MM.1S (cell line): ENCODE results near the gene MAN2A2.

Experiments used
- DNase-seq: peaks from one replicate; pipeline ENCODE4 v3.0.0-alpha.2; 2015
- H2AFZ ChIP-seq: fragments of 300-600 bp; sonication (generic); 2 replicates; pipeline ENCODE4 v1.6.0; 2016; ENCODE audit warnings: antibody characterized with exemption, low read length
- H3F3A ChIP-seq: fragments of 300-600 bp; sonication (generic); 2 replicates; pipeline ENCODE4 v1.6.1; 2016; ENCODE audit warnings: mild to moderate bottlenecking, antibody characterized with exemption, low read length, moderate library complexity, mixed read lengths; ENCODE audit not compliant: insufficient read depth
- H3K27ac ChIP-seq: fragments of 300-600 bp; sonication (generic); 2 replicates; pipeline ENCODE4 v1.5.1; 2016; ENCODE audit warnings: mild to moderate bottlenecking, low read length
- H3K27me3 ChIP-seq: fragments of 300-600 bp; sonication (generic); replicated peaks from 2 replicates; pipeline ENCODE4 v1.6.0; 2016; ENCODE audit warnings: low read length; ENCODE audit not compliant: insufficient read depth
- H3K36me3 ChIP-seq: fragments of 300-600 bp; sonication (generic); replicated peaks from 2 replicates; pipeline ENCODE4 v1.6.1; 2016; ENCODE audit warnings: mild to moderate bottlenecking, low read length, mixed read lengths; ENCODE audit not compliant: insufficient read depth
- H3K4me1 ChIP-seq: fragments of 300-600 bp; sonication (generic); 2 replicates; pipeline ENCODE4 v1.6.1; 2016; ENCODE audit warnings: low read length, mixed read lengths
- H3K4me2 ChIP-seq: fragments of 300-600 bp; sonication (generic); 2 replicates; pipeline ENCODE4 v1.6.0; 2016; ENCODE audit warnings: low read depth, low read length
- H3K4me3 ChIP-seq: fragments of 300-600 bp; sonication (generic); 2 replicates; pipeline ENCODE4 v1.5.1; 2016; ENCODE audit warnings: low read length, mixed read lengths
- H3K79me2 ChIP-seq: fragments of 300-600 bp; sonication (generic); 2 replicates; pipeline ENCODE4 v1.6.1; 2016; ENCODE audit warnings: mixed run types, low read length, mixed read lengths
- H3K9ac ChIP-seq: fragments of 300-600 bp; sonication (generic); 2 replicates; pipeline ENCODE4 v1.6.1; 2016; ENCODE audit warnings: low read length, mixed read lengths
- H3K9me2 ChIP-seq: fragments of 300-600 bp; sonication (generic); replicated peaks from 2 replicates; pipeline ENCODE4 v1.6.1; 2016; ENCODE audit warnings: mild to moderate bottlenecking, low read length, mixed read lengths; ENCODE audit not compliant: insufficient read depth
- H3K9me3 ChIP-seq: fragments of 300-600 bp; sonication (generic); replicated peaks from 2 replicates; pipeline ENCODE4 v1.6.1; 2016; ENCODE audit warnings: mild to moderate bottlenecking, low read length, mixed read lengths; ENCODE audit not compliant: insufficient read depth
- H4K20me1 ChIP-seq: fragments of 300-600 bp; sonication (generic); 2 replicates; pipeline ENCODE4 v1.6.1; 2016; ENCODE audit warnings: mild to moderate bottlenecking, low read length, moderate library complexity, mixed read lengths; ENCODE audit not compliant: insufficient read depth
- EZH2 ChIP-seq: fragments of 300-600 bp; sonication (generic); optimal IDR thresholded peaks from 2 replicates; pipeline ENCODE3; 2017; ENCODE audit warnings: low read depth, mild to moderate bottlenecking, antibody characterized with exemption, low read length, mixed read lengths
- EZH2phosphoT487 ChIP-seq: fragments of 300-600 bp; sonication (generic); IDR thresholded peaks from 2 replicates; pipeline ENCODE4 v1.6.1; 2018; ENCODE audit warnings: antibody characterized with exemption, low read length
- TF ChIP-seq, protein P1 (sequence below): fragments of 300-600 bp; sonication (generic); IDR thresholded peaks from 2 replicates; pipeline ENCODE4 v1.5.1; 2016; ENCODE audit warnings: antibody characterized with exemption, low read length, mixed read lengths

The MAN2A2 gene

DNA sequence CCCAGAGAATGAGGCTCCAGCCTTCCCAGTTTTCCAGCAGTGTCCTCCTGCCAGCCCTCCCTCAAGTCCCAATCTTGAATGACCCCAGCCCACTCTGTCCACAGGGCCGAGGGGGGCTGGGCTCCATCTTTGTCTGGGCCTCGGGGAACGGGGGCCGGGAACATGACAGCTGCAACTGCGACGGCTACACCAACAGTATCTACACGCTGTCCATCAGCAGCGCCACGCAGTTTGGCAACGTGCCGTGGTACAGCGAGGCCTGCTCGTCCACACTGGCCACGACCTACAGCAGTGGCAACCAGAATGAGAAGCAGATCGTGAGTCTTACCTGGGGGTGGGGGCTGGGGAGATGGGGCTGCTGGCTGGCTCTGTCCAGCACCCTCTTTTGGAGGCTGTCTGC, 24.4 kb upstream of the MAN2A2 start:
- H3K9ac ChIP-seq: no peak overlapping the region
- H3K27ac ChIP-seq: no peak overlapping the region
- DNase-seq: no peak
- H3K4me3 ChIP-seq: no peak overlapping the region
- H2AFZ ChIP-seq: no peak overlapping the region
- H3K79me2 ChIP-seq: peaks cover 12% of the 10 kb centered on the region
- H3K36me3 ChIP-seq: no peaks in the 10 kb centered on the region
- TF ChIP-seq, protein P1, sequence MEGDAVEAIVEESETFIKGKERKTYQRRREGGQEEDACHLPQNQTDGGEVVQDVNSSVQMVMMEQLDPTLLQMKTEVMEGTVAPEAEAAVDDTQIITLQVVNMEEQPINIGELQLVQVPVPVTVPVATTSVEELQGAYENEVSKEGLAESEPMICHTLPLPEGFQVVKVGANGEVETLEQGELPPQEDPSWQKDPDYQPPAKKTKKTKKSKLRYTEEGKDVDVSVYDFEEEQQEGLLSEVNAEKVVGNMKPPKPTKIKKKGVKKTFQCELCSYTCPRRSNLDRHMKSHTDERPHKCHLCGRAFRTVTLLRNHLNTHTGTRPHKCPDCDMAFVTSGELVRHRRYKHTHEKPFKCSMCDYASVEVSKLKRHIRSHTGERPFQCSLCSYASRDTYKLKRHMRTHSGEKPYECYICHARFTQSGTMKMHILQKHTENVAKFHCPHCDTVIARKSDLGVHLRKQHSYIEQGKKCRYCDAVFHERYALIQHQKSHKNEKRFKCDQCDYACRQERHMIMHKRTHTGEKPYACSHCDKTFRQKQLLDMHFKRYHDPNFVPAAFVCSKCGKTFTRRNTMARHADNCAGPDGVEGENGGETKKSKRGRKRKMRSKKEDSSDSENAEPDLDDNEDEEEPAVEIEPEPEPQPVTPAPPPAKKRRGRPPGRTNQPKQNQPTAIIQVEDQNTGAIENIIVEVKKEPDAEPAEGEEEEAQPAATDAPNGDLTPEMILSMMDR: no peak
- no peak for TF ChIP-seq EZH2
- no peak for TF ChIP-seq EZH2phosphoT487
- no peak overlapping the region for H3K4me2 ChIP-seq
- no peaks in the 10 kb centered on the region for H3F3A ChIP-seq
- H3K9me3 ChIP-seq: no peaks in the 10 kb centered on the region
- no peaks in the 10 kb centered on the region for H4K20me1 ChIP-seq
- no peaks in the 10 kb centered on the region for H3K4me1 ChIP-seq
- H3K27me3 ChIP-seq: no peaks in the 10 kb centered on the region
- no peaks in the 10 kb centered on the region for H3K9me2 ChIP-seq

DNA sequence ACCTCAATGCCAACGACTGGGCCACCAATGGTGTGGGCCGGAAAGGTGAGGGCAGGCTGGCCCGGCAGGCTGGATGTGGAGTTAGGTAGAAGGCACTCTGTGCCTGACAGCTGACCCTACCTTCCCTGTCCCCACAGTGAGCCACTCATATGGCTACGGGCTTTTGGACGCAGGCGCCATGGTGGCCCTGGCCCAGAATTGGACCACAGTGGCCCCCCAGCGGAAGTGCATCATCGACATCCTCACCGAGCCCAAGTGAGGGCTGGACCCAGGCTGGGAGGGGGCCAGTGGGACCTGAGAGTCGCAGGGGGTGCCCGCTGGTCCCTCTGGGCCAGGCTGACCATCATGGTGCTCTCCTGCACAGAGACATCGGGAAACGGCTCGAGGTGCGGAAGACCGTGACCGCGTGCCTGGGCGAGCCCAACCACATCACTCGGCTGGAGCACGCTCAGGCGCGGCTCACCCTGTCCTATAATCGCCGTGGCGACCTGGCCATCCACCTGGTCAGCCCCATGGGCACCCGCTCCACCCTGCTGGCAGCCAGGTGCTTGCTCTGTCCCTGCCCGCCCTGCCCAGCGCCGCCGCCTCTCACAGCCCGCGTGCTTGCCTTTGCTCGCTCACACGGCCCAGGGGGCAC, 23.3 kb upstream of the MAN2A2 start:
- H3K9ac ChIP-seq: no peak overlapping the region
- H4K20me1 ChIP-seq: no peaks in the 10 kb centered on the region

DNA sequence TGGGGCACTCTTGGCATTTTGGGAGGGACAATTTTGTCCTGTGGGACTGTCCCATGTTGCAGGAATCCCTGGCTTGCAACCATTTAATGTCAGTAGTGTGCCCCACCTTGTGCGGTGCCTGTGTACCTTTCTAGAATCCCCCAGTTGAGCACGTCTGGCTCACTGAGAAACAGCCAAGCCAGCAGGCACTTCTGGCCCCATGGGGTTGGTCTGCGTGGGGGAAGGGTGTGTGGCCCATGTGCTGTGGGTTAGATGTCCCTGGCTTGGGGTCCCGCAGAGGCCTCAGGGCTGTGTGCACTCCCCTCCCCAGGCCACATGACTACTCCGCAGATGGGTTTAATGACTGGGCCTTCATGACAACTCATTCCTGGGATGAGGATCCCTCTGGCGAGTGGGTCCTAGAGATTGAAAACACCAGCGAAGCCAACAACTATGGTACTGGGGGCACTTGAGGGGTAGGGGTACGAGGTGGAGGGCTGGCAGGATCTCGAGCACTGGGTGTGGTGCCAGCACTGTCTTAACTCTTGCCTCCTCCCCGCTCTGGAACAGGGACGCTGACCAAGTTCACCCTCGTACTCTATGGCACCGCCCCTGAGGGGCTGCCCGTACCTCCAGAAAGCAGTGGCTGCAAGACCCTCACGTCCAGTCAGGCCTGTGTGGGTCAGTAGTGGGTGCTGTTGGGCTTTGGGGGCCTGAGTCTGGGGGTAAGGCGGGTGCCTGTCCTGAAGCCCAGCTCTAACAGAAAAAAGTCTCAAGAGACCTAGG, 22.5 kb upstream of the MAN2A2 start:
- no peaks in the 10 kb centered on the region for H3K9me3 ChIP-seq

More for the DNA sequence above, 23.3 kb upstream of the MAN2A2 start:
- Histone ChIP-seq H3K9me3 (no peaks in the 10 kb centered on the region), H3K4me1 (no peaks in the 10 kb centered on the region), H3F3A (no peaks in the 10 kb centered on the region), H3K4me3 (no peak overlapping the region), H3K4me2 (no peak overlapping the region), H2AFZ (no peak overlapping the region), H3K9me2 (no peaks in the 10 kb centered on the region), H3K36me3 (no peaks in the 10 kb centered on the region), H3K27me3 (no peaks in the 10 kb centered on the region), H3K27ac (no peak overlapping the region), H3K79me2 (0 out of 2 replicates have a peak, but pooled peaks cover 2% of the 10 kb centered on the region)
- no peak for DNase-seq
- TF ChIP-seq EZH2phosphoT487 (no peak), EZH2 (no peak)
- TF ChIP-seq, protein P1: no peak

More for the DNA sequence above, 22.5 kb upstream of the MAN2A2 start:
- H3F3A ChIP-seq: no peaks in the 10 kb centered on the region; the same call in 1 of the 2 replicates
- H3K4me1 ChIP-seq: no peaks in the 10 kb centered on the region
- H4K20me1 ChIP-seq: no peaks in the 10 kb centered on the region
- no peak overlapping the region for H2AFZ ChIP-seq
- H3K9ac ChIP-seq: no peak overlapping the region
- no peak for DNase-seq
- H3K9me2 ChIP-seq: no peaks in the 10 kb centered on the region
- no peak overlapping the region for H3K4me2 ChIP-seq
- no peaks in the 10 kb centered on the region for H3K36me3 ChIP-seq
- no peaks in the 10 kb centered on the region for H3K27me3 ChIP-seq
- H3K27ac ChIP-seq: no peak overlapping the region
- H3K4me3 ChIP-seq: no peak overlapping the region
- TF ChIP-seq EZH2: no peak
- TF ChIP-seq, protein P1: no peak
- no peak for TF ChIP-seq EZH2phosphoT487
- no peaks in the 10 kb centered on the region for H3K79me2 ChIP-seq
